H4 (cell line): ENCODE data around the gene RAI14. TPM values are rescaled to one million over a fixed set of nuclear protein-coding genes. Genes with fewer than 3 reads are reported as not detected.

ENCODE experiments used
- DNase-seq: peaks from one replicate; pipeline ENCODE4 v3.0.0-alpha.2; 2015; ENCODE audit warnings: low spot score
- total RNA-seq: library from RNA; depleted of rRNA; stranded (reverse); fragments of >200 nt; shearing (Covaris generic); gene quantifications from 2 replicates; pipeline ENCODE4 v1.2.3, GENCODE V29; 2014; rRNA removed

Gene RAI14
- total RNA-seq, 1 experiment from 2014 or later, result 27.5 TPM

DNA sequence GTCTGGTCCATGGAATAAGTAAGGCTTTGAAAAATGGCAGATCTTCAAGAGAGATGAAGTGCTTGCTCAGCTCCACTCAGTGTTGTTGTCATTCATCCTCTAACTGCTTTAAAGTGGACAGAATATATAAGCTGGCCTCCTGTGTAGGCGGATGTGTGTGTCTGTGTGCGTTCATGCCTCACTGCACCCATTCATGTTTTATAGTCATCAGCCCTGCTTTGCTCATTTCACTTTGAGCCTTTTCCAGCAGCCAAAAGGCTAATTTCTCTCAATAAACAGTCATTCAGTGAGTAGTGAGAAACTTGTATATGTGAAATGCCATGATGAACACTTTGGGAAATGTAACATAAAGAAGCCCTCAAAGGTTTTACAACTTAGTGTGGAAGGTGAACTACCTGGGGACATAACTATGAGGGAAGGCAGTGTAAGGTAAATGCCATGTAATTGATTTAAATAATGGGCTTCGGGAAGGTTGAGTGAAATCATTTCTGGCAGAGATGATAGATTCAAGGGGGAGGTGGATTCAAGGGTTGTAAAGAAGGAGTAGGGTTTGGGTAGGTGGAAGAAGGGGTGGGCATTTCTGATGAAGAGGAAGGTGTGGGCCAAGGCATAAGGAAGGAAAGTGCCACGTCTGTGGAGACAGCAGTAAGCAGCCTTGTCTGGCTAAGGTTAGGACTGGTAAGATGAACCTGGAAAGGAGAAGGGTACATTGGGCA, 198.5 kb downstream of the RAI14 start:
- no peak for DNase-seq

DNA sequence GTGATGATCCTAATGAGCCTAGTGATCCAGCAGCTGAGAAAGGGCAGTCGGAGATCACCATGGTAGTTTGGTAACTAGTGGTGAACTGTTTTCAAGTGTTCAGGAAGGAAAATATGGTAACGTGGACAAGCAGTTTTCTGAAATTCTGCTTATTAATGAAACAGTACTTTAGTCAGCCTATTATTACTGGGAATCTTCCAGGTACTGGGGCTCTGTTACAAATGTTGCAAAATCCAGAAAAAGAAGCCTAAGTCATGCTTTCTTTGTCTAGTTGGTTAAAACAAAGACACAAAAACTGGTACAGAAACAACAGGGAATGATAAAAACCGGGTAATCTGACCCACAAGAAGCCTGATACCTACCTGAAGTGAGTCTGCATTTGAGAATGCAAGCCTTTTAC, 201.0 kb downstream of the RAI14 start:
- DNase-seq, result no peak

DNA sequence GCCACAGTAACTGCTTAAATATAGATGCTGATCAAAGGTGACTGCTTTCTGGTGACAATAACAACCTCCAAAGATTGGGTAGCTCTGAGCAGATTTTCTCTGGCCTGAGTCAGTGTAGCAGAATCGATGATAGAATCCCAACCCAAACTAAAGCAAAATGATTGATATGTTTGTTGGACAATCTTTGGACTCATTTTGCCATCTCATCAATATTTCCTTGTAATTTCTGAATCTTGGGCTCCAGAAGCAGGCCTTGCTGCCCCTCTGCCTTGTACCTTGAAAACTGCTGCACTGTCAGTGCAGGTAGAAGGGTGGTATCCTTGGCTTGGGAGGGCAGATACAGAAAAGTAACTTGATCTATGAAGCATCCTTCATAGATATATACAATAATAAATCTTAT, 201.8 kb downstream of the RAI14 start:
- DNase-seq, result no peak

DNA sequence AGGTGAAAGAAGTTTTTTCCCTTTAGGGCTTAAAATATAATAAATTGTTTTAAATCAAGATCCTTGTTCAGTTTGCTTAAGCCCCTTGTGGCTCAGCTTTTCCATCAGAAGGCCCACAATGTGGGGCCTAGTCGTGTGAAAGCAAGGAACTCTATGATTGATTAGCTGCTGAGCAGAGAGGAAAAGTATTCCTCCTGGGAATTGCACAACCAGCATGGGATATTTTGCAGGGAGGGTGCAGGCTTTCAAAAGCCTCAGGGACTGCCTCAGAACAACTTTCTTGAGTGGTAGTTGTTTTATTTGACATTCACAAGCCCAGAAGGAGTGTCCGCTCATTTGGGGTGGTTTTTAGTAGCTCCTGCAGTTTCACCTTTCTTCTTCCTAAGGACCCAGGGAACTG, 202.7 kb downstream of the RAI14 start:
- DNase-seq, result no peak

DNA sequence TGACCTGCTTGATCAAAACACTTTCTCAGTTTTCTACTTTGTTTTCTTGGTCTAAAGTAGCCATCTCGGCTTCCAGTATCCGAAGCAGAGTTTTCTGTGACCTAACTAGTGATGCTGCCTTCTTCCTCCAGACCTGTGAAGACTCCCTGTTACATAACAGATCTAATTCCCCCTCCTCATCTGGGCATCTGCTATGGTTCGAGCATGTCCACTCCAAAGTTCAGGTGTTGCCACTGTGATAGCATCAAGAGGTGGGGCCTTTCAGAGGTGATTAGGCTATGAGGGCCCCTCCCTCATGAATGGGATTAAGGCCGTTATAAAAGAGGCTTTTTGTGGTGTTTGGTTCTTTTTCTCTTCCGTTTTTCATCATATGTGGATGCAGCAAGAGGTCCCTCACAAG, 203.1 kb downstream of the RAI14 start:
- DNase-seq, result no peak

DNA sequence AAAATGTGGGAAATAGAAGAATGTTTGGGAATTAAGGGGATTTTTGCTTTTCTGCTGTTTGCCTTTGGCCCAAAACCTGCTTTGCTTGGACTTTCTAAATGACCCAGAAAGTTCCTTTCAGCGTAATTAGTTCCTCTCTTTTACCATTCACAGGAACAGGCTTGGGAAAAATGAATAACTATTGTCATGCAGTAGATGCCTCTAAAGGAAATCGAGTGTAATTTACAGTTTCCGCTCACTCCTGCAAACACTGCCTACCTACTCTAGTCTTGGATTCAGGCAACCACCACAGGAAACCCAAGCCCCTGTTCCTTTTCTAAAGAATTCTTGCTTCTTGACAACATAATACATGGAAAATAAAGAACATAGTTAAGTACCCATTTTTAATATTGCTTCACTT, 207.8 kb downstream of the RAI14 start:
- DNase-seq, result no peak

DNA sequence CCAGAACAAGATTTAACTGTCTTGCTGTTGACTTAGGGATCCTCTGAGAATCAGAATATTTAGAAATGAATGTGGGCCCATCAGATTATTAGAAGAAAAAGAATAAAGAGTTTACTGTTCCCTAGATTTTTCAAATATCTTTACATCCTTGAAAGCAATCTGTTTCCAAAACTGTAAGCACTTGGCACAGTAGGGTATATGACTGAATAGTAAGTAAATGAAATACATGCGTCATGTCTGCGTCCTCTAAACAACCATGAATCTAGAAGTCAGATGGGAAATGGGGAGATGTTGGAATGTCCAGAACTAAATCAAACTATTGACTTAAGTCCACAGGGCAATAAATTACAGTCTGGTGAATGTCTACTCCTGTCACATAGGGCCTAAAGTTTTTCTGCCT, 209.0 kb downstream of the RAI14 start:
- DNase-seq, result no peak

DNA sequence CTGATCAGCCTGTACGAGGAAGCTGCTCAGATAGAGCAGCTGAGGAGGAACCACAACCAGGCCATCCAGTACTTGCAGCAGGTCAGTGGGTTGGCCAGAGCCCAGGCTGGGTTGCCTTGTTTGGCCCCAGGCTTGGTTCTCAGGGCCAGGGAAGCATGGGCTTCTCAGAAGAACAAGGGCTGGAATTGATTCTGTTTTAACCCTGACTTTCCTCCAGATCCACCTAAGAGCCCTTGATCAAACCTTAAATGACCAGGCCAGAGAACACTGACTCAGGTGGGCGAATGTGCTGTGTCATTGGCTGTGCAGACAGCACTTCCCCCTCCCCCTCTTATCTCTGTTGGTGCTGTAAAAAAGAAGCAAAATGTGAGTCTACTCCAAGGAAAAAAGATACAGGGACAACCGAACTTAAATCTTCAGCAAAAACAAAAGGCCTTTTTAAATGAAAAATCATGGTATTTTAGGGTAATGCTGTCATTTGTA, 210.9 kb downstream of the RAI14 start:
- no peak for DNase-seq

DNA sequence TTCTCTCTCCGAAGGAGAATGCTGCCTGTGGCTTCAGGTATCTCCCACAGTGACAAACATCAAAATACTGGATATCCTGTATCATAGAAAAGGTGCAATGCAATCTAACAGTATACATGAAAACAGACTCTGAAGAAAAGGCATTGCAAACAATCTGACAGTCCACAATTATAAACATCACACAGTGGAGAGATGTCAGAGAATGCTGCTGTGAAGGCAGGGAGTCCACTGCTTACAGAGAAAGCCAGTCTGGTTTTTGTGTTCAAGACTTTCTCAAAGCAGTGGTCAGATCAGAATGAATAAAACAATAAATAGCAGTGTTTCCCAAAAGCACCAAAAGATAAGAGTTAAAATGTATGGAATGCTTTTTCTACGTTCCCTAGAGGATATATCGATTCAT, 211.5 kb downstream of the RAI14 start:
- no peak for DNase-seq

DNA sequence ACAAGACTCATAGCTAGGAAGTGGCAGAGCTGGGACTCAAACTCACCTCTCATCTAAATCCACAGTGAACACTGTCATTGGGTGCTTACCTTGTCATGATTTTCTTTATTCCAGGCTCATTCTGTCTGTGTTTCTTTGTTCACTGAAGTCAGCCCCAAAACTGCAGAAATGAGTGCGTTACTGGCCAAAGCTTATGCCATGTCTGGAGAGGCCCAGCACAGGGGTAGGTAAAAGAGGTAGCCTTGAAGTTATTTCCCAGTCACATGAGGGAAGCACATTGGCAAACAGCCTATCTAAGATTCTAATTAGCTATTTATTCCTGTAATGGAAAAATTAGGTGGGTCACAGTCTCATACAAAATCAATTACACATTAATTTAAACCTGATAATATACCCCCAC, 212.7 kb downstream of the RAI14 start:
- DNase-seq, result no peak

DNA sequence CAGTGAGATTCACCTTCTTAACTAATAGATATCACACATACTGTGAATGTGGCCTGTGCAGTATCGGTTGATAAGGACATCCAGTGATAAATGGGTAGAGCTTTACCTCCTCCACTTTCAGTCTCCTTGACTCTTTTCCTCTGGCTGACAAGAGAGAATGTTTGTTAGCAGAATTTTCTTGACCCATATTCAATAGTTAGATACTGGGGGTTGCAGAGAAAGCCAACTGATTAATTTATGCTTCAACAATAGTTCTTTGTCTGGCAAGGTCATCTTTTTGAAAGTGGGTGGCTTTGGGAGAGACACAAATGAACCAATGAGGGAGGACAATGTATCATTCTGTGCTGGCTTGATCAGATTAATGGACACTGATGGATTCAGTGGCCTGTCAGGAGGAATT, 213.1 kb downstream of the RAI14 start:
- no peak for DNase-seq

DNA sequence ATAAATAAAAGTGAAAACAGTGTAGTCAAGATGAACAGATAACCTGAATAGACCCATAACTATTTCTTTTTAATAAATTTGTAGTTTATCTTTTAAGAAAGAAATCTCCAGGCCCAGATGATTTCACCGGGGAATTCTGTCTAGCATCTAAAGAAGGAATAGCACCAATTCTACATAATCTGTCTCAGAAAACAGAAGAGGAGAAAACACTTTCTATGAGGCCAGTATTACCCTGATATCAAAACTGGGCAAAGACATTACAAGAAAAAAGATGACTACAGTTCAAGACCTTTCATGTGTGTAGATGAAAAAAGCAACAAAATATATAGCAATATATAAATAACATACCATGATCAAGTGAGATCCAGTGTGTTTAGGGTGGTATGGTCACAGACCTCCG, 214.3 kb downstream of the RAI14 start:
- no peak for DNase-seq

DNA sequence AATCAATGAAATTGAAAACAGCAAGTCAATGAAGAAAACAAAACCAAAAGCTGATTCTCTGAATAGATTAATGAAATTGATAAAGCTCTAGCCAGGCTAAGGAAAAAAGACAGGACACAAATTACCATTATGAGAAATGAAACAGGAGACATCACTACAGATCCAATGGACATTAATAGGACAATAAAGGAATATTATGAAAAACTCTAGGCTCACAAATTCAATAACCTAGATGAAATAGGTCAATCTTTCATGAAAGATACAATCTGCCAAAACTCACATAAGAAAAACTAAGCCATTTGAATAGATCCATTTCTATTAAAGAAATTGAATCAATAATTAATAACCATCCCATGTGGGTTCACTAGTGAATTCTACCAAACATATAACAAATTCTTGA, 220.1 kb downstream of the RAI14 start:
- DNase-seq, result no peak

DNA sequence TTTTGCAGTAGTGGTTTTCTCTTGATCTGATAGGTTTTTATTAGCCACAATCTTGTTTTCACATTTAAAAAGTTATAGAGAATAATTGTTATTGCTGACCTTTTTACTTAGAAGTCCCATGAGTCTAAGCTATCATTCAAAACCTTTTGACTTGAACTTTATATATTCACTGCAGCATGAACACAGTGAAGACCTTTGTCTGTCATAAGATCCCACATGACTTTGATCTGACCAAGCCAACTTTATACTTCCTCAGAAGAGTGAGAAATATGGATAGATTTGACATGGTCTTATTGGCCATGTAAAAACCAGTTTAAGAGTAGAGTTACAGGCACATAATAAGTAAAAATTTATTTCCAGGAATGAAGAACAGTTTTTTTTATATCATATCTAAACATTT, 225.1 kb downstream of the RAI14 start:
- no peak for DNase-seq

Other genes starting within 250 kb of the RAI14 start
- gene TTC23L, start 182.8 kb downstream of the RAI14 start, total RNA-seq, result 0.06 TPM in 1 of 2 replicates, not detected in the other